ENCODE results near the gene TTC27.

The TTC27 gene

DNA sequence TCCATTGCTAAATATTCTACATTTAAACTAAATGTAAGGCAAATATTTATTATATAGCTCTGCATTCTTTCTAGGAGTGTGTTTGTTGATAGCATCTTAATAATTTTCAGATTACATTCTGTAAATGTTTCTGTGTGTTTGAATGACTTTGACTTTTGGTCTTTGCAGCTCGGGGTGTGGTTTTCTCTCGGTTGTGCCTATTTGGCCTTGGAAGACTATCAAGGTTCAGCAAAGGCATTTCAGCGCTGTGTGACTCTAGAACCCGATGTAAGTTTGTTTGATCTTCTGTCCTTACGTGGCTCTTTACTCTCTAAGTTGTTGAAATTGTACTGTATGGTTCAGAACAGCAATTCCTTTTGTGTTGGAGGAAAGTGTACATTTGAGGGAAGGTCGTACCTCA, 149.9 kb downstream of the TTC27 start:
- H3K4me3 ChIP-seq (ENCODE audit: low read depth, low read length): no peak overlapping the region
- H3K36me3 ChIP-seq (ENCODE audit: control insufficient read depth, insufficient read depth, low read length): no peaks in the 10 kb centered on the region
- 0 out of 2 replicates have a peak, but pooled peaks cover 3% of the 10 kb centered on the region for H3K9me3 ChIP-seq (ENCODE audit: control insufficient read depth, insufficient read depth, low read length)

DNA sequence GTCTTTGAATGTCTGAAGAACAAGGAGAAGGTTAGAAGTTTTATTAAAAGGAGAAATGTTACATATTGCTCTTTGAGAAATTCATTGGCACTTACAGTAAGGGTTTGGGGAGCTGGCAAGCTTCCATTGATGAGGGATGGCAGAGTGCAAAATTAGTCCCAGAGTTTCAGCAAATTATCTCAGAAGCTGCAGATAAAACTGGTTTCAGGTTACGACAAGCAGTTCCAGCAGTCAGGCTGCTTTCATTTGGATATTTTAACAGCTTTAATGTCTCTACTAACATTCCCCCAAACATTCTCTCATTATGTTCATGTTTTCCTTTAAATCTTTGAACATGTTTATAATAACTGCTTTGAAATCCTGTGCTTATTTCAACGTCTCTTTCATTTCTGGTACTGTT, 153.1 kb downstream of the TTC27 start:
- 0 out of 2 replicates have a peak, but pooled peaks cover 3% of the 10 kb centered on the region for H3K9me3 ChIP-seq (ENCODE audit: control insufficient read depth, insufficient read depth, low read length)
- no peak overlapping the region for H3K4me3 ChIP-seq (ENCODE audit: low read depth, low read length)
- no peaks in the 10 kb centered on the region for H3K4me1 ChIP-seq (ENCODE audit: control insufficient read depth, insufficient read depth, low read length)
- no peaks in the 10 kb centered on the region for H3K36me3 ChIP-seq (ENCODE audit: control insufficient read depth, insufficient read depth, low read length)
- H3K27me3 ChIP-seq (ENCODE audit: control insufficient read depth, insufficient read depth, low read length): no peaks in the 10 kb centered on the region
- H3K9ac ChIP-seq (ENCODE audit: low read depth, low read length): no peak overlapping the region
- H3K27ac ChIP-seq (ENCODE audit: low read depth, low read length): no peak overlapping the region

More for the DNA sequence above, 149.9 kb downstream of the TTC27 start:
- Histone ChIP-seq H3K9ac (ENCODE audit: low read depth, low read length) (no peak overlapping the region), H3K27me3 (ENCODE audit: control insufficient read depth, insufficient read depth, low read length) (no peaks in the 10 kb centered on the region), H3K27ac (ENCODE audit: low read depth, low read length) (no peak overlapping the region), H3K4me1 (ENCODE audit: control insufficient read depth, insufficient read depth, low read length) (peaks cover 9% of the 10 kb centered on the region; the same call in 1 of the 2 replicates)

DNA sequence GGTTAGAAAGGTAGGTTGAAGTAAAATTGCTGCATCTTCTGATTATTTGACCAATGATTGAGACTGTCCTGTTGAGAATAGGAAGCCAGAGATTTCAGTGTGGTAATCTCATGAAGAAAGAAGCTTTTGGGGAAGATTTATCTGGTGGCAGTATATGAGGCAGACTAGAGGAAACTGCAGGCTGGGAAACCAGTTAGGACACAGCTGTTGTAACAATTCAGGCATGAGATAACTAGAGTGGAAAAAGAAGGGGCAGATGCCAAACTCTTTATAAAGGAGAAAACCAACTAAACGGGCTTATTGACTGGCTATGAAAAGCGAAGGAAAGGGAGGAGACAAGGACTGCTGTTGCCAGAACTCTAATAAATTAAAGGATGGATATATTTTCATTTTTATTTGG, 155.6 kb downstream of the TTC27 start:
- H3K4me1 ChIP-seq (ENCODE audit: control insufficient read depth, insufficient read depth, low read length): no peaks in the 10 kb centered on the region
- no peak overlapping the region for H3K9ac ChIP-seq (ENCODE audit: low read depth, low read length)
- H3K27me3 ChIP-seq (ENCODE audit: control insufficient read depth, insufficient read depth, low read length): no peaks in the 10 kb centered on the region
- no peaks in the 10 kb centered on the region for H3K36me3 ChIP-seq (ENCODE audit: control insufficient read depth, insufficient read depth, low read length)
- no peak overlapping the region for H3K27ac ChIP-seq (ENCODE audit: low read depth, low read length)
- no peak overlapping the region for H3K4me3 ChIP-seq (ENCODE audit: low read depth, low read length)
- H3K9me3 ChIP-seq (ENCODE audit: control insufficient read depth, insufficient read depth, low read length): 0 out of 2 replicates have a peak, but pooled peaks cover 3% of the 10 kb centered on the region

DNA sequence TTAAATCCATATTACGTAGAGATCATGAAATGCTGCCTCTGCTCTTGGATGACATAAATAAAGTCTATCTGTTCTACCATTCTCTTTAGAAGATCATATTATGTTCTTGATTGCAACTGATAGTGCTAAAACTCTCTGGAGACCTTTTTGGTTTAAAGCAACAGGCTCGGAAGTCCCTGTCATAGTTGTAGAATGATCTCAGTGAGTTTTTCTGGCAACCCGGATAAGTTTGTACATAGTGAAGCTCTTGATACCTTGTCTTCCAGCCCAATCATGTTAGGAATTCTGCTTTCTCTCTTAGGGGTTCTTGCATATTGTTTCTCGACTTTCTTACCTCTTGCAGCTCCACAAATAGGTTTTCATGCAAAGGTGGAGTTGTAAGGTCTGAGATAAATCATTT, 156.1 kb downstream of the TTC27 start:
- Histone ChIP-seq H3K4me3 (ENCODE audit: low read depth, low read length) (no peak overlapping the region), H3K27me3 (ENCODE audit: control insufficient read depth, insufficient read depth, low read length) (no peaks in the 10 kb centered on the region), H3K9ac (ENCODE audit: low read depth, low read length) (no peak overlapping the region), H3K27ac (ENCODE audit: low read depth, low read length) (no peak overlapping the region), H3K36me3 (ENCODE audit: control insufficient read depth, insufficient read depth, low read length) (no peaks in the 10 kb centered on the region), H3K4me1 (ENCODE audit: control insufficient read depth, insufficient read depth, low read length) (no peaks in the 10 kb centered on the region), H3K9me3 (ENCODE audit: control insufficient read depth, insufficient read depth, low read length) (0 out of 2 replicates have a peak, but pooled peaks cover 3% of the 10 kb centered on the region)

DNA sequence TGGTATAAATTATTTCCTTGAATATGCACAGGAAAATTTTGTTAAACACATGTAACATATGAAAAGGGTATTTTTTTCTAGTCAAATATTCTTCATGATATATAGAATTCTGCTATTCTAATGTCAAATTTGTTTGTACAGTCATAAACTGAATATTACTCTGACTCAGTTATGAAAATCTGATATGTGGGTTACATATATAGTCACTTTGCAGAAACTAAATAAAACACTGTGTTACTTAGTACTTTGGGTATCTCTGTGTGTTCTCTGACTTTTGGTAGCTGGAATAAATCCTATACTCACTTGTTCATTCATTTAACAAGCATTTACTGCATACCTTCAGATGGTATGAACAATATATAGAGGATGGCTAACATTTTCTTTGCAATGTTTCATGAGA, 159.4 kb downstream of the TTC27 start:
- Histone ChIP-seq H3K27ac (ENCODE audit: low read depth, low read length) (no peak overlapping the region), H3K4me3 (ENCODE audit: low read depth, low read length) (no peak overlapping the region), H3K36me3 (ENCODE audit: control insufficient read depth, insufficient read depth, low read length) (no peaks in the 10 kb centered on the region), H3K27me3 (ENCODE audit: control insufficient read depth, insufficient read depth, low read length) (no peaks in the 10 kb centered on the region), H3K9me3 (ENCODE audit: control insufficient read depth, insufficient read depth, low read length) (no peaks in the 10 kb centered on the region), H3K4me1 (ENCODE audit: control insufficient read depth, insufficient read depth, low read length) (no peaks in the 10 kb centered on the region), H3K9ac (ENCODE audit: low read depth, low read length) (no peak overlapping the region)

DNA sequence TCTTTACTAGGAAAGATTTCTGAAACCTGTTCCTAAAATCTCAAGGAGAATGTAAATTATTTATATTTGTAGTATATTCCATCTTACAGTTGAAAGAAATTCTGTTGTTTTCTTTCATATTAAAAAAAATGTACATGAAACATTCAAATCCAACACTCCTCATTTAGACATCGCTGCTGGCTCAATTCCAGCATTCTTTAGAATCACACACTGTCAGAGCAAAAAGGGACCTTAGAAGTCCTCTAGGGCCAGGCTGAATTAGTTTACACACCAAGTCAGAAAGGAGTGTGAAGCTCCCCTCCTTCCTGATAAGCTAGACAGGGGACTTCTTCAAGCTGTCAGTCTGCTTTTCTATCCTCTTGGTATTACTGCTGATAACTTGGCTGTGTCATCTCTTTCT, 160.3 kb downstream of the TTC27 start:
- Histone ChIP-seq H3K4me1 (ENCODE audit: control insufficient read depth, insufficient read depth, low read length) (peaks cover 3% of the 10 kb centered on the region; the same call in 1 of the 2 replicates), H3K27me3 (ENCODE audit: control insufficient read depth, insufficient read depth, low read length) (no peaks in the 10 kb centered on the region), H3K9me3 (ENCODE audit: control insufficient read depth, insufficient read depth, low read length) (no peaks in the 10 kb centered on the region)

DNA sequence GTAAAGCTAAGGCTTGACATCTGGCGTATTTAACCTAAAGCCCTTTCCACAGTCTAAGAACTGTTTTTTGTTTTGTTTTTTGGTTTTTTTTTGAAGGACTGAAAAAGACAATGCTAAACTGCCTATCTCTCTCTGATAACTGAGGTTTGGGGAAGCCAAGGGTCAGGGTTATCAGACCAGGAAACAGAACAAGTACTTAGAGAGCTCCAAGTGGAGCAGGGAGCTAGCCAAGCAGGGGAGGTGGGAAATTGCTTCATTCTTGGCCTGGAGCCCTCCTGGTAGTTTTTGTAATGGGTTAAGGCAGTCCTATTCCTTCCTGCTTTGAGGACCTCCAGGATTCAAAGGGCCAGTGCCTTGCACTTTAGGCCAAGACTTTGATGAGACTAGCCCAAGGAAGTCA, 164.6 kb downstream of the TTC27 start:
- Histone ChIP-seq H3K36me3 (ENCODE audit: control insufficient read depth, insufficient read depth, low read length) (no peaks in the 10 kb centered on the region), H3K27ac (ENCODE audit: low read depth, low read length) (no peak overlapping the region), H3K4me3 (ENCODE audit: low read depth, low read length) (no peak overlapping the region), H3K9me3 (ENCODE audit: control insufficient read depth, insufficient read depth, low read length) (no peaks in the 10 kb centered on the region), H3K9ac (ENCODE audit: low read depth, low read length) (no peak overlapping the region), H3K27me3 (ENCODE audit: control insufficient read depth, insufficient read depth, low read length) (no peaks in the 10 kb centered on the region), H3K4me1 (ENCODE audit: control insufficient read depth, insufficient read depth, low read length) (peaks cover 3% of the 10 kb centered on the region; the same call in 1 of the 2 replicates)

More for the DNA sequence above, 160.3 kb downstream of the TTC27 start:
- Histone ChIP-seq H3K4me3 (ENCODE audit: low read depth, low read length) (no peak overlapping the region), H3K9ac (ENCODE audit: low read depth, low read length) (no peak overlapping the region), H3K36me3 (ENCODE audit: control insufficient read depth, insufficient read depth, low read length) (no peaks in the 10 kb centered on the region), H3K27ac (ENCODE audit: low read depth, low read length) (no peak overlapping the region)

DNA sequence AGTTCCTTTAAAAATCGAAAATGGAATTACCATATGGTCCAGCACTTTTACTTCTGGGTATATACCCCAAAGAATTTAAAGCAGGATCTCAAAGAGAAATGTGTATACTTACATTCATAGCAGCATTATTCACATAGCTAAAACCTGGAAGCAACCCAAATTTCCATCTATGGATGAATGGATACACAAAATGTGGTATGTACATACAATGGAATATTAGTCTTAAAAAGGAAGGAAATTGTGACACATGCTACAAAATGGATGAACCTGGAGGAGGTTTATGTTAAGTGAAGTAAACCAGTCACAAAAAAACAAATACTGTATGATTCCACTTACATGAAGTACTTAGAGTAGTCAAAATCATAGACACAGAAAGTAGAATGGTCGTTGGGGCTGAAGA, 171.0 kb downstream of the TTC27 start:
- Histone ChIP-seq H3K4me1 (ENCODE audit: control insufficient read depth, insufficient read depth, low read length) (no peaks in the 10 kb centered on the region), H3K4me3 (ENCODE audit: low read depth, low read length) (no peak overlapping the region), H3K27ac (ENCODE audit: low read depth, low read length) (no peak overlapping the region), H3K9ac (ENCODE audit: low read depth, low read length) (no peak overlapping the region), H3K27me3 (ENCODE audit: control insufficient read depth, insufficient read depth, low read length) (no peaks in the 10 kb centered on the region), H3K36me3 (ENCODE audit: control insufficient read depth, insufficient read depth, low read length) (no peaks in the 10 kb centered on the region), H3K9me3 (ENCODE audit: control insufficient read depth, insufficient read depth, low read length) (no peaks in the 10 kb centered on the region)

DNA sequence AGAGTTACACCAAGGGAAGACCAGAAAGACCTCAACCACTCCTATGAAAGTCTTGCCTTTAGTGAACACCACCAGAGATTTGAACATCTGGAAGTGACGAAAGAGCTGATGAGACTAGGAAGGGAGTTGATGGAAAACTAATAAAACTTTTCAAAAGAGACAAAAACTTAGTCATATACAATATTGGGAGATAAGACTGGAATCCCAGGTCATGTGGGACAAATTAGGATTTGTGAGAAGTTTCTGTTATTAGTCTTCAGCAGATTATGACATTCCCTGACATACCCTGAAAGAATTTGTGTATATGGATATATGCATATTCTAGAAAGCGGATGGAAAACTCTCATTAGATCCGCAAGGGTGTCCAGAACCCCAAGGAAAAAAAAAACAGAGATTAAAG, 173.9 kb downstream of the TTC27 start:
- Histone ChIP-seq H3K27me3 (ENCODE audit: control insufficient read depth, insufficient read depth, low read length) (no peaks in the 10 kb centered on the region), H3K27ac (ENCODE audit: low read depth, low read length) (no peak overlapping the region), H3K4me3 (ENCODE audit: low read depth, low read length) (no peak overlapping the region), H3K4me1 (ENCODE audit: control insufficient read depth, insufficient read depth, low read length) (no peaks in the 10 kb centered on the region), H3K9ac (ENCODE audit: low read depth, low read length) (no peak overlapping the region), H3K9me3 (ENCODE audit: control insufficient read depth, insufficient read depth, low read length) (no peaks in the 10 kb centered on the region), H3K36me3 (ENCODE audit: control insufficient read depth, insufficient read depth, low read length) (no peaks in the 10 kb centered on the region)

DNA sequence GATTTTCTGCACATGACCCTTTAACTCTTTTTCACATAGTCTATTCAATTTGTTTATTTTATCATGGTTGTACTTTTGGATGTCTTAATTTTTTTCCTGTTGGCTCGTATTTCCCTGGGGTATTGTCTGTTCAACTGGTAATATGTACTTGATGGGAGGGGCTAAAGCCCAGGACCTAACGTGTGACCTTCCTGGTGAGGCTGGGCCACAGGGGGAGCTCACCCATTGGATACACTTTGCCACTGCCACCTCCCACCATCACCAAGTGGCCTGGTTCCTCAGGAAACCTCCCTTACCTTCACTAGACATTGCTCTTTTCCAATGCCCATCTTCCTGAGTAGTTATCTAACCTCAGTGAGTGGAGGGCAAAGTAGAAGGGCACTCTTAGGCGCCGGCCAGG, 175.0 kb downstream of the TTC27 start:
- Histone ChIP-seq H3K36me3 (ENCODE audit: control insufficient read depth, insufficient read depth, low read length) (no peaks in the 10 kb centered on the region), H3K9me3 (ENCODE audit: control insufficient read depth, insufficient read depth, low read length) (no peaks in the 10 kb centered on the region), H3K4me3 (ENCODE audit: low read depth, low read length) (no peak overlapping the region), H3K27me3 (ENCODE audit: control insufficient read depth, insufficient read depth, low read length) (no peaks in the 10 kb centered on the region), H3K4me1 (ENCODE audit: control insufficient read depth, insufficient read depth, low read length) (no peaks in the 10 kb centered on the region), H3K9ac (ENCODE audit: low read depth, low read length) (no peak overlapping the region), H3K27ac (ENCODE audit: low read depth, low read length) (no peak overlapping the region)

DNA sequence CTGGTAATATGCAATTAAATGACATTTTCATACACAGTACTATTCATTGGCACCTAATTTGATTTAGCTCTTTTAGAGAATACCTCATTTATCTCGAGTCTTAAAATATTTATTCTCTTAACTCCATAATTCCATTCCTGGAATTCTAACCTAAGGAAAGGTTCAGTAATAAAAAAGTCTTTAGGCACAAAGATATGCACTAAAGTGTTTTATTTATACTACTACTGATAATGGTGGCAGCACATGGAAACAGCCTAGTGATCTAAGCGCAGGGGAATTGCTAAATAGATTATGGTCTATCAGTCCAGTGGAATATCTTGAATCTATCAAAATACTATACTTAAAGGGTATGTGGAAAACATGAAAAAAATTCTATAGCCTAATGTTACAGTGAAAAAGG, 176.4 kb downstream of the TTC27 start:
- H3K4me1 ChIP-seq (ENCODE audit: control insufficient read depth, insufficient read depth, low read length): no peaks in the 10 kb centered on the region
- H3K36me3 ChIP-seq (ENCODE audit: control insufficient read depth, insufficient read depth, low read length): no peaks in the 10 kb centered on the region
- H3K9ac ChIP-seq (ENCODE audit: low read depth, low read length): no peak overlapping the region
- H3K9me3 ChIP-seq (ENCODE audit: control insufficient read depth, insufficient read depth, low read length): no peaks in the 10 kb centered on the region
- H3K27me3 ChIP-seq (ENCODE audit: control insufficient read depth, insufficient read depth, low read length): no peaks in the 10 kb centered on the region
- H3K4me3 ChIP-seq (ENCODE audit: low read depth, low read length): no peak overlapping the region
- no peak overlapping the region for H3K27ac ChIP-seq (ENCODE audit: low read depth, low read length)

Data from HUES48 (cell line).